H1 (cell line): ENCODE results near the gene PAX8. TPM values are rescaled to one million over a fixed set of nuclear protein-coding genes. Genes with fewer than 3 reads are reported as not detected.

Experiments
- CBX5 ChIP-seq: fragments of 300-800, 300-1000 bp; sonication (generic); IDR thresholded peaks from 2 replicates; pipeline ENCODE4 v1.7.1; 2016; ENCODE audit warnings: antibody characterized with exemption, low read length, low read depth
- POU5F1 ChIP-seq: IDR thresholded peaks from 2 replicates; pipeline ENCODE4 v1.6.1; 2011; ENCODE audit warnings: low read depth, mild to moderate bottlenecking, low read length, moderate library complexity
- TBP ChIP-seq: IDR thresholded peaks from 2 replicates; pipeline ENCODE4 v1.6.1; 2011; ENCODE audit warnings: low read depth, low read length, improper control_type of control experiment
- ZNF274 ChIP-seq: IDR thresholded peaks from 2 replicates; pipeline ENCODE4 v1.7.0; 2012; ENCODE audit warnings: low read length, borderline replicate concordance; ENCODE audit errors: extremely low read depth
- polyA plus RNA-seq, 7 experiments: library from polyadenylated mRNA; depleted of rRNA in 3 of 7; stranded (reverse) in 5 of 7; unstranded in 2 of 7; fragments of >200 nt in 5 of 7; fragments of 200-250 nt in 2 of 7; gene quantifications; 1 replicate in 5 of 7; 2 replicates in 1 of 7; 4 replicates in 1 of 7; pipeline versions ENCODE4 v1.2.1 to v1.2.3, GENCODE V29; 2011 to 2013; ENCODE audit warnings: missing spikeins in 2 of 7, mixed read lengths in 2 of 7
- total RNA-seq: library from RNA; stranded (reverse); fragmentation: NEBNext Ultra II Directional; extraction: Animal tissue kit (Norgen Biotek cat#: 25700); gene quantifications from 2 replicates; pipeline ENCODE4 v1.2.1, GENCODE V29; 2021

Gene PAX8
- total and polyA plus RNA-seq, 2 of the 8 experiments (the other 6 are each of a cell fraction or from before 2014, with no cell fraction given), result 0.02 TPM; not detected in 1

DNA sequence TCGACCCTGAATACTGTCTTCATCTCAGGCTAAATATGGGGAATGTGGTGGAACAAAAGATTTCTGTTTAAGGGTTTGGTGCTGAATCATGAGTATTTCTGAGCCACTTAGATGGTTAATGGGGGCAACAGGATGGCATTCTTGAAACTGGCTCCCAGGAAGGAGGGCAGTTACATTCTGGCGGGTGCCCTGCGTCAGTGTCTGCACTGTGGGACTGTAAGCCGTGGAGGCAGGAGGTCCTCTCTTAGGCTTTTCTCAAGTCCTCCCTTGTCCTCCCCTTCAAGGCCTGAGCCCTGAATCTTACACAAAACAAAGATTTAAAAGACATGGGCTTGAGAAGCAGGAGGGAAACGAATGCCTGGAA, 59.2 kb downstream of the PAX8 start (continued):
- TF ChIP-seq CBX5, result no peak
- no peak for TF ChIP-seq ZNF274
- TF ChIP-seq POU5F1, result no peak
- TF ChIP-seq TBP, result no peak
- TF ChIP-seq, all 59 proteins: peak for 0
